Occipital lobe (tissue), 2 donors: ENCODE results near the gene POLDIP2. TPM values are rescaled to one million over a fixed set of nuclear protein-coding genes. Genes with fewer than 3 reads are reported as not detected.

ENCODE experiments used
- DNase-seq: peaks from one replicate; lab custom pipeline; 2025; lab: John Stamatoyannopoulos, UW
- total RNA-seq: library from RNA; depleted of rRNA; stranded (reverse); fragments of >200 nt; gene quantifications from one replicate; pipeline ENCODE4 v1.2.3, GENCODE V29; 2014

POLDIP2 gene
- total RNA-seq, 1 donor from 2014 or later, result 39.6 TPM

DNA sequence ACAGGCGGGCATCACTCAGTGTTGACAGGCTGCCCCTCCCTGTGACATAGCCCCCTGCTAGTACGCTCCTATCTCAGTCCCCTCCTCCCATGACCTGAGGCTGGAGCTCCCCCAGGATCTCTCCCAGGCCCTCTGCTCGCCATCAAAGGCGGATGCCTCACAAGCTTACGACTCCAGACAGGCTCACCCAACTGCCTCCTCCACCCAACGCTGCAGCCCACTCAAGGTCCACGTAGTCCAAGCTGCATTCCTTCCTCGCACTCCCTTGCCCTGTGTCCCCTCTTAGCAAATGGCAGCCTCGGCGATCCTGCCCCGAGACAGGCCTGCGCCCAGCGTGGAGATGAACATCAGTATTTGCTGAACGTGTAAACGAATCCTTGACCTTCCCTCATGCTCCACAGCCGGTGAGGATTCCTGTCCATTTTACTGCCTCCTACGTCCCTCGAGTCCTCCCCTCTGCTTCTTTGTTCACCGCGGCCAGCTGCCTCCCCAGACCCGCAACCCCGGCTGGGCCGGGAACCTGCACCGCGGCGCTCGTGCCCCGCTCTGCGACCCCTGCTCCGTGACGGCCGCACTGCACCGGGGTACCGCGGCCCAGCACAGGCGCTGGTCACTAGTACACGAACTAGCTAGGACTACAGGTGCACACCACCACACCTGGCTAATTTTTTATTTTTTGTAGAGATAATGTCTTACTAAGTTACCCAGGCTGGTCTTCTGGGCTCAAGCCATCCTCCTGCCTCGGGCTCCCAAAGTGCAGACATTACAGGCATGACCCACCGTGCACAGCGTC, 39.2 kb downstream of the POLDIP2 start:
- DNase-seq, result no peak

DNA sequence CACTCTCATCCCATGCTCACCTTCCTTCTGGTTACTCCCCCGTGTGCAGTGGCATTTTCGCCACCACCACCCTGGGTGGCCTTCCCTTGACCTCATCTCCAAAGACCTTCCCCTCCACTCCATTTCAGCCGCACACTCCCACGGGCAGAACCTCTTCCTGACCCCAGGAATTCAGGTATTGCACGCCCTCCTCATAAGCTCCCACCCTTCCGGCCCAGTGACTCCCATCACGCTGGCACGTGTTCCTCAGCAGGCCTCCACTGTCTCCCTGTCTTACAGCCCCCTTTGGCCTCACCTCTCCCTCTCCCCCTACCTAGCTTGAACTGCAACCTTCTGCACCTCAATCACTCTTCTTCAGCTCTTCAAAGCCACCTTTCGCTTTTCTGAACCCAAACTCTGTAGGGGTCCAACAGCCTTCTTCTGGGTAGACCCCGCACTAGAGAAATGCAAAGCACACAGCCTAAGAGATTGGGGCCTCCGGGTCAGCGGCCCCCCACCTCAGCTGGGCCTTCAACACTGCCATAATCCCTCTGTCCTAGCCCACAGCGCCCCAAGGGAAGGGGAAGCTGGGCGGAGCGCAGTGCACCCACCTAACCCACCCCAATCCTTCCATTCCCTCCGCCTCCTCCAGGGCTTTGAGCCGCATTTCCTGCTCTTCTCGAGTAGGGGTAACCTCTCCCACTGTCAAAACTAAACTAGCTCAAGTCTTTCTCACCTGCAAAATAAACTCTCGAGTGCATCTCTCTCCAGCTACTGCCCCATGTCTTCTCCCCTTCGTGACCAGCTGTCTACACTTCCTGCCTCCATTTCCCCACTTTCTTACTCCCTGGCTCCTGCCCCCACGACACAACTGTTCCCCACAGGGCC, 40.0 kb downstream of the POLDIP2 start:
- DNase-seq, result no peak

DNA sequence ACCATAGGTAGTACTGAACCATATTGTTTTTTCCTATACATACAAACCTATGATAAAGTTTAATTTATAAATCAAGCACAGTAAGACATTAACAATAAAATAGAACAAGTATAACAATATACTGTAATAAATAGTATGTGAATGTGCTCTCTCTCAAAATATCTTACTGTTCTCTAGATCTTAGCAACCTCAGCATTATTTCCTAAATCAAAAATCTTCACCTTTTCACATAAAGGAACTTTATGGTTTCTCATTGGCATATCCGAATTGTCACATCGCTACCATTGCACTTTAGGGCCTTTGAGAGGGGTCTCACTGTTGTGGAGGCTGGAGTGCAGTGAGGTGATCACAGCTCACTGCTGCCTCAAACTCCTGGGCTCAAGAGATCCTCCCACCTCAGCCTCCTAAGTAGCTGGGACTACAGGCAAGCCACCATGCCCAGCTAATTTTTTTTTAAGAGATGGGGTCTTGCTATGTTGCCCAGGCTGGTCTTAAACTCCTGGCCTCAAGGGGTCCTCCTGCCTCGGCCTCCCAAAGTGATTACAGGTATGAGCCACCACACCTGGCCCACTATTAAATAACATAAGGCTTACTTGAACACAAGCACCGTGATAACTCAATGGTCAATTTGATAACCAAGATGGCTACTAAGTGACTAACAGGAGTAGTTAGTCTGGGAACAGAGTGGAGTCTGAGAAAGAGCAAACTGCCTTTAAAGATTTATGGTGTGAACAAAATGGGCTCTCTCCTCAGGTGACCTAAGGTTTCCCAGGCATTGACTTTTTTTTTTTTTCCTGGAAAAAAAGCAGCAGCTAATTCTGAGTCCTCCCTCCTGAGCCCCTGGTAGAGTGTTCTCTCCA, 41.3 kb downstream of the POLDIP2 start:
- no peak for DNase-seq

DNA sequence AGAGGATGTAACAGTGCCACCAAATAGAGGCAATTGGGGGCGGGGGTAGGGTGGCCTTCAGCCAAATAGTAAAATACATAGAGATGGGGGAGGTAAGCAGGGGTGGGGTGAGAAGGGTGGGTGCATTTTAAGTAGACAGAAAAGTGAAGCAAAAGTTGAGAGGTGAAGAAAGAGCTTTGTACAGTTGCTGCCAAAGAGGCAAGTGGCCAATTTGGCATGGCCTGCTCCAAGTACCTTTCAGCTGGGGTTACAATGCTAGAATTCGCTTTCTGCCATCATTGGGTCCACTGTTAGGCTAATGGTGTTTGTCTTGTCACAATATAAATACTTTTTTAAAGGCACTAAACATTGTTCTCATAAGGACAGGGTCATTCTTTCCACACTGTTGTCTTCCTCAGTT, 43.5 kb downstream of the POLDIP2 start:
- DNase-seq, result no peak

DNA sequence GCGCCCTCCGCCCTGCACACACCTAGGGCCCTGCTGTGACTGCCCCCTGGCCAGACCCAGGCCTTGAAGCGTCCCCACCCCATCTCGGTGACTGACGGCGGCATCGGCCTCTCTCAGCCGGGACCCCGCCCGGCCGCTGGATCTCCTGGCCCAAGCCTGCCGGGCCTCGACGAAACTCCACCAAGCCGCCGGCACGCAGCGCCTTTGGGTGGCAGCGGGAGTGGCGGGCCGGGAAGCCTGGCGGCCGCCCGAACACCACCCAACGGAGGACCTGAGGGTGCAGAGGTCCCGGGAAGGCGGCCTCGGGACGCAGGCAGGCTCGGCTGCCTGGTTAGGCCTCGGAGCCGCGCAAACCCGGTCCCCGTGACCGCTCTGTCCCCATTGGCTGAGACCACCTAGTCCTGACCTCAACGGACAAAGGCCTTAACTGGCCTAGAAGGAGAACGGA, 50.3 kb downstream of the POLDIP2 start:
- DNase-seq, result no peak

DNA sequence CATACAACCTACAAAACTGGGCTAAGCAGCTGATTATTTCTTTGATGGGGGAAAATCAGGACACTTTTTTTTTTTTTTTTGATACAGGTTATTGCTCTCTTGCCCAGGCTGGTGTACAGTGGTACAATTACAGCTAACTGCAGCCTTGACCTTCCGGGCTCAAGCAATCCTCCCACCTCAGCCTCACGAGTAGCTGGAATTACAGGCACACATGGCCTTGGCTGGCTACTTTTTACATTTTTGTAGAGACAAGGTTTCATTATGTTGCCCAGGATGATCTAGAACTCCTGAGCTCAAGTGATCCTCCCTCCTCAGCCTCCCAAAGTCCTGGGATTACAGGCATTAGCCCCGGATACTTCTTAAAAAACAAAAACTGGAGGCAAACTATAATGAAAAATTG, 58.9 kb downstream of the POLDIP2 start:
- no peak for DNase-seq

Other genes starting within 250 kb of the POLDIP2 start
- 24.6 TPM for gene TMEM97, start 38.3 kb downstream of the POLDIP2 start, total RNA-seq
- 29.6 TPM for gene IFT20, start 22.1 kb downstream of the POLDIP2 start, total RNA-seq
- gene TNFAIP1, start 21.8 kb downstream of the POLDIP2 start, total RNA-seq, result 25.9 TPM
- gene SEBOX, start 7.7 kb upstream of the POLDIP2 start, total RNA-seq, result not detected
- gene VTN, start 12.8 kb upstream of the POLDIP2 start, total RNA-seq, result 0.31 TPM
- 17.8 TPM for gene SARM1, start 14.2 kb upstream of the POLDIP2 start, total RNA-seq
- 21.1 TPM for gene SLC46A1, start 48.7 kb upstream of the POLDIP2 start, total RNA-seq
- not detected for gene SLC13A2, start 116.1 kb upstream of the POLDIP2 start, total RNA-seq
- gene FOXN1, start 148.8 kb upstream of the POLDIP2 start, total RNA-seq, result not detected
- gene UNC119, start 195.1 kb upstream of the POLDIP2 start, total RNA-seq, result 31.5 TPM
- 12.8 TPM for gene PIGS, start 214.0 kb upstream of the POLDIP2 start, total RNA-seq
- 78.1 TPM for gene ALDOC, start 219.4 kb upstream of the POLDIP2 start, total RNA-seq
- gene SPAG5, start 241.5 kb upstream of the POLDIP2 start, total RNA-seq, result 4.7 TPM